Dermis blood vessel endothelial cell (primary cell): ENCODE measurements around the gene OTUD4. TPM values are rescaled to one million over a fixed set of nuclear protein-coding genes. Genes with fewer than 3 reads are reported as not detected.
"Not testable (repeated sequence)": the region's sequence is repeated elsewhere in the genome, so short reads cannot be mapped to it uniquely, and the experiment has no call there.

Experiments
- DNase-seq: peaks from one replicate; pipeline ENCODE4 v3.0.0; 2010
- total RNA-seq: library from RNA; depleted of rRNA; stranded (reverse); fragments of >200 nt; gene quantifications from 2 replicates; pipeline ENCODE4 v1.2.3, GENCODE V29; 2014

Gene OTUD4
- total RNA-seq, 1 donor from 2014 or later, result 35.9 TPM

GRCh38 chr4:145178740-145179280 lies 1.6 kb downstream of the OTUD4 start:
- peak; percentile 38 for DNase-seq

GRCh38 chr4:145177906-145178538 lies 2.4 kb downstream of the OTUD4 start:
- peak; percentile 91 for DNase-seq

- DNase-seq, result peak; percentile 69
These were observed 2.9 kb downstream of the OTUD4 start for GRCh38 chr4:145177511-145177905.

GRCh38 chr4:145176641-145177432 lies 3.6 kb downstream of the OTUD4 start:
- DNase-seq, result no peak

DNA sequence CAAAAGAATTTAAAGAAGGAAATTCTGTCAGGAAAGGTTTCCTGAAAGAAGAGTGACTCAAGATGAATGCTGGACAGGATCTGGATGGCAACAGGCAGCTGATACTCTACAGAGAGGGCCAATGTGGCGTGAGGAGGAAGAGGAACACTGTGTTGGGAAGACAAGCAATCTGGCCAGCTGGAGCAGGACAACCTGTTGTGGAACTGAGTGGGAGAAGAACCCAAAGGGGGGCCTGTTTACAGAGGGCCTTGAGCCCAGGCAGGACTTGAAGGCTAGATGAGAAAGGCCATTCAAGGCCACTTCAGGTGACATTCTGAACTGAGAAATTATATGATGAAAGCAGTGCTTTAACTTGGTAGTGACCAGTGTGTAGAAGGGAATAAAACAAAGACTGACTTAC lies 8.5 kb downstream of the OTUD4 start:
- DNase-seq, result peak; percentile 82

DNA sequence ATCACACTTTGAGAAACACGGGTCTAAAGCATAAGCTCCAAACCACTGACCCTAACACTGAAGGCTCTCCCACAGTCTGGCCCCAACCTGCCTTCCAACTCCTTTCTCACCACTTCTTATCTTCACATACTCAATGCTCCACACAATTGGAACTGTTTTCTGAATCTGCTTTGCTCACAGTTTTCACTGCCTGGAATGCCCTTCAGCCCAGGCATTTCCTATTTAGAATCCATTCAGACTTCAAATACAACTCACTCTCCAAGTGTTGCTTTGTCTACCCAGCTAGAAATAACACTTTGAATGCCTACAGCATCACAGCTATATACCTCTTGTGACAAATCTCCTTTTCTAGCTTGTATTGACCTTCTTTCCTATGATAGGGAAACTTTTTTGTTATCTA lies 10.2 kb downstream of the OTUD4 start:
- peak; percentile 56 for DNase-seq

- DNase-seq, result no peak
These were observed 11.7 kb downstream of the OTUD4 start for GRCh38 chr4:145168581-145169187.

DNA sequence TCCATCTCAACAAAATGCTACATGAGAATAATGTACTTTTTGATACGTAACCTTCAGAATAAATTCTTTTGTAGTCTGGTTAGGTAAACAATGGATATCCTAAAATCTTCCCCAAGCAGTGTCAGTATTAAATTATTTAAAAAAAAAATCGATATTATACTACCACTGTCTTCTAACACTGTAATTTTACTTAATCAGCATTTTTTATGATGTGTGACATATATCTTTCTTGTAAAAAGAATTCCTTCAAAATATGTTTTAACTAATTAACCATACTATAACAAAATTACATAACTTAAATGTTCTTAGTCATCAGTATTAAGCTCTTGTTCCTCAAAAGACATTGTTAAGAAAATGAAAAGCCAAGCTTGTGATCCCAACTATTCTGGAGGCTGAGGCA lies 12.5 kb downstream of the OTUD4 start:
- DNase-seq, result no peak

DNA sequence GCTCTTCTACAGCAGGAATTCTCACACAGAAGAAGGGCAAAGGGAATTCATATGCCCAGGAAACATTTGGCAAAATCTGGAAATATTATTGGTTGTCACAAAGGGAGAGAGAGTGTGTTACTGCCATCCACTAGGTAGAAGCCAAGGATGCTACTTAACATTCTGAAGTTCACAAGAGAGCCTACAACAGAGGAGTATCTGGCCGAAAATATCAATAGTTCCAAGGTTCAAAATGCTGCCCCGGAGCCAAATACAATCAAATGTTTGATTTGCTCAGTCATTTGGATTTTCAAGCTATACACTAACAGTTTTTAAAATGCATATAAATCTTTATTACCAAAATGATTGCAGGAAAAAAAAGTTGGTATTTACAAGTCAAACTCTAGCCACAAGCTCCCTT lies 18.8 kb downstream of the OTUD4 start:
- no peak for DNase-seq

- no peak for DNase-seq
These were observed 23.4 kb downstream of the OTUD4 start for GRCh38 chr4:145156986-145157385.

DNA sequence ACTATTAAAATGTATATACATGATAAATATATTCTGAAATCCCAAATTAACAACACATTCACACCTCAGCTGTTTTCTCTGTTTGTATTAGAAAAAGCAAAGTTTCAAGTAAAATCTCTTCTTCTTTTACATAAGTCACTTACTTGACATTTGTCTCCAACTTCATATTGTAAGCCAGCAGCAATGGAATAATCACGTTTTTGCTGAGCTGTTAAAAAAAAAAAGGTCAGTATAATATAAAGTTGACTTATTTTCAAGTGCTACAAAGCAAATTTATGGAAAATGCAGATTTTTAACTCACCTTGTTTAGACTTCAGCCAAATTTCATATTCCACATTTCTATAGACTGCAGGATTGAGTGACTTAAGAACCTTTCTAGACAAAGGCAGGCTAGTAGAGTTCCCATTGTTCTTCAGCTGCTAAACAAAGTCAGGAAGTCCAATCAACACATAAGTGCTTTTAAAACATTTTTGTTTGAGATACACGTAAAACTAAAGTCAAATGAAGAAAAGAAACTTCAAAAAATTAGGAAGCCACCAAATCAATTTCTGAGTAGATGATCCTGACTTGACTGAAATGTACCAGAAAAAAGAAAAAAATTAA lies 25.0 kb downstream of the OTUD4 start:
- peak; percentile 86 for DNase-seq

DNA sequence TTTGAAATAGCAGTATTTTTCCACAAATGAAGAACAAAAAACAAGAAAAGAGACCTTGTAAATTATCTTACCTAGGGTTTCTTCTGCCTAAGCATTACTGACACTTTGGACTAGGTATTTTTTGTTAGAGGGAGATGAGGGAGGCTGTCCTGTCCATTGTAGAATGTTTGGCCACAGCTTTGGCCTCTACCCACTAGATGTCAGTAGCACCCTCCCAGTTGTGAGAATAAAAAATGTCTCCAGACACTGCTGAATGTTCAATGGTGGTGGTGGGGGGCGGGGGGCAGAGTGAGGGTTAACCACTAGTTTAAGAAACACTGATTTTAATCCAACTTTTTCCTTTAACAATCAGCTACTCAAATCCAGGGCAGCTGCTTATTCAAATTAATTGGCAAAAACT lies 25.8 kb downstream of the OTUD4 start:
- peak; percentile 84 for DNase-seq

DNA sequence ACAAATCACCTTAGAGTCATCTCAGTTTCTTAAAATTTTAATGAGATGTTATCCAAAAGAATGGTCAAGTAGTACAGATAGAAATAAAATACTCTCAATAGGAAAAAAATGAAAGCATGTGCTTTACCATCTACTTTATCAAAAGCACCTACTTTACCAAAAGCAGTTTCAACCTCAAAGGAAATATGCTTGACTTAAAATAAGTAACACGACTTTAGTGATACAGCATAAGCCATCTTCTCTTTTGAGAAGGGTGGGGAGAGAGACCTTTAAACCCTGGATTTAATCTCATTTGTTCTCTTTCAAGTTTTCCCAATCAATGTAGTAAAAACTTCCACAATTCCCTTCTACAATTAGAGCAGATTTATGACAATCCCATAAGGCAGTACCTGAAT lies 26.5 kb downstream of the OTUD4 start:
- no peak for DNase-seq

DNA sequence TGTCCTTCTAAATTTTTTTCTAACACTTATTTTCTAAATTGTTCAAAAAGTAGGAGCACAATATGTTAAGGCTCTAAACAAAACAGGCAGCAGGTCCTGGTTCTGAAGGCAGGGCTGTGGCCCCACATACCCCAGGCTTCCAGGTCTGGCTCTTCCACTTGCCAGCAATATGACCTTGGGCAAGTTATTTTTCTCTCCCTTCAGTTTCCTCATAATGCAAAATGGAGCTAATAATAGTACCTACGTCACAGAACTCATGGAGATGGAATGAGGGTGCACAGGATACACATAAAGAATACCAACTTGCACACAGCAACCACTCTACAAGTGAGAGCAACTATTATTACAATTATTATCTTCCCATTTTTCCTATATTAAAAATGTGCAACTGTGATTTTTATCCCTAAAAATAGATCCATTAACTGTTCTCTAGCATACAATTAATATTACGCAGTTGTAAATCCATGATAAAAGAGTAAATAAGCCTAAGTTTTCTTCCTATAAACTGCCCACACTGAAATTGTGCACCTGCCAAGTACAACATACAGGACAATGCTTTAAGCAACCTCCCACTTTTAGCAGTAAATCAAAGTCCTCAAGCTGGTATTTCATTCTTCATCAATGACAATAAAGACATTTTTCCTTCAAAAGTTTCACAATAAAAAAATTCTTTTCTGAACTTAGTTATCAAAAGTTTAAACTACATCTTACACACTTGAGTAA lies 27.0 kb downstream of the OTUD4 start:
- DNase-seq, result peak; percentile 74

DNA sequence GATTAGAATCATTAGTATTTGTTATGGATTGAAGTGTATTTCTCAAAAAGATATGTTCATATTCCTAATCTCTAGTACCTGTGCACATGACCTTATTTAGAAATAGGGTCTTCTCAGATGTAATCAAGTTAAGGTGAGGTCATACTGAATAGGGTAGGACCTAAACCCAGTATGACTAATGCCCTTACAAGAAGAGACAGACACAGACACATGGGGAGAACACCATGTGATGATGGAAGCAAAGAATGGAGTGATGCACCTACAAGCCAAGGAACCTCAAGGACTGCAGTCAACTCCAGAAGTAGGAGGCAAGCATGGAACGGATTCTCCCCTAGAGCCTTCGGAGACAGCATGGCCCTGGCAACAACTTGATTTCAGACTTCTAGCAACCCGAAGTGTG lies 31.4 kb downstream of the OTUD4 start:
- no peak for DNase-seq

DNA sequence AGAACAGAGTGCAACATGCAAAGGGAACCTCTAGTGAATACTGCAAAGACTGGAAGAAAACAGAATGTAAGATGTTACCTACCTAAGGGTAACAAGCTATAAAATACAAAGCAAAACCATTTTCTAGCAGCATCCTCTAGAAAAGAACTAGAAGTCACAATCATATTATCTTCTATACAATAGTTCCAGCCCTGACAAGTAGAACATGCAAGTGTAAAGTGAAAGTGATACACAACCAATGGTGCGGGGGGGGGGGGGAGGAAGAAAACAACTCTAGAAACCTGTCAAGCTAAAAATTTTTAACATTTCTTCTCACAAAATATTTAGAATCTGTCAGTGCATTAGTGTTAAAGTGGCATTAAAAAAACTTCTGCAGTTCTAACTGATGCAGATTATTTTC lies 44.2 kb downstream of the OTUD4 start:
- not testable (repeated sequence) for DNase-seq

GRCh38 chr4:145132511-145133098 lies 47.8 kb downstream of the OTUD4 start:
- peak; percentile 44 for DNase-seq

GRCh38 chr4:145131848-145132247 lies 48.5 kb downstream of the OTUD4 start:
- no peak for DNase-seq

DNA sequence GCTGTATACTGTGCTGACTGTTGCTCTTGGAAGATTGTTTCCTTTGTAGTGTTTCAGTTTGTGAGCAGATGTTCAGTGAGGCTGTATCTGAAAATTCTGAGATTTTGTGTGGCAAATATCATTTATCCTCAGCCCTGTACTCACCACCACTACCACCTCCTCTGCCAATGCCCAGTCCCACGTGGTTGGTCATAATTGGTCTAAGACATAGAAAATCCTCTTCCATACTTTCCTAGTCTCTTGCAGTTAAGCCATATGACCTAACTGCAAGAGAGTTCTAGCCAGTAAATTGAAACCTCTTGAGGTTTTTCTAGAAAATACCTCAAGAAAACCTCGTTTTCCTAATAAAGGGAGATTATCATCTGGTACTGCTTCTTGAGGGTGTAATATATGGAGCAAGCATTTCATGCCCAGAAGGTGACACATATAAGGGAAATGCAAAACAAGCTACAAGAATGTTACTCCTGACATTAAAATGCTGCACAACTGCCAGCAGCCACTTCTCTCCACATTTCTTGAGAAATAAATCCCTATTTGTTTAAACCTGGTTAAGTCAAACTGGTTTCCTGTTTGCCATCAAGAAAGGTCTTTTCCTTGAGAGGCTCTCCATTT lies 49.5 kb downstream of the OTUD4 start:
- peak; percentile 19 for DNase-seq

DNA sequence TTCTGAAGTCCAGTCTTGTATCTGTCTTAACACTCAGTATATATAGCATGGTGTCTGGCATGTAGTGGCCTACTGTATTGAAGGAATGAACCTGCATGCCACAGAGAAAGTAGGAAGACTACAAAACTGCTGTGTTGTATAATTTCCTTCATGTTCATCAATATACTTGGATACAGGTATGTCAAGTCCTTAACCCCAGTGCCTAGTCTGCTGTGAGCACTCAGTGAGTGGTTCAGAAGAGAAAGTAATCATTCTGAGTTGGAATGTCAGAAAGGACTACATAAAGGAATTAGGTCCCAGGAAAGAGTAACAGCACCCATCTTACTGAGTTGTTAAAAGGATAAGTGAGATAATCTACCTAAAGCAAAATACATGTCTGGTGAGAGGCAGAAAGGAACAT lies 50.3 kb downstream of the OTUD4 start:
- no peak for DNase-seq

DNA sequence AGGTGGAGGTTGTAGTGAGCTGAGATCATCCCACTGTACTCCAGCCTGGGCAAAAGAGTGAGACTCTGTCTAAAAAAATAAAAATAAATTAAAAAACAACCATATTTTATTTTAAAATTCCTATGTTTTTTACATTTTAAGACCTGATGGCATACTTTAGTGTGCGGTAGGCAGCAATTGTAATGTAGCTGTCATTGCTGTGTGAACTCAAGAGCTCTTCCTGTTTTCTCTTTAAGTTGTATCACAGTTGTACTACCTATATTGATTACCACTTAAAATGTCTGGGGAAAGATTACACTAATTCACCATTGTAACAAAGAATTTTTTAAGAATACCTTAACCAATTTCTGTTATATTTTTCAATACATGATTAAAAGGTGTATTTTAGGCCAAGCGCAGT lies 55.0 kb downstream of the OTUD4 start:
- DNase-seq, result no peak

GRCh38 chr4:145108128-145108527 lies 72.3 kb downstream of the OTUD4 start:
- no peak for DNase-seq
